IMR-90 (cell line): Measurements from ENCODE around the gene HMGN2. TPM values are rescaled to one million over a fixed set of nuclear protein-coding genes. Genes with fewer than 3 reads are reported as not detected.

Source experiments
- ATAC-seq: fragments of 200-7000 bp; cut with Tn5 transposase; 2 replicates; pipeline ENCODE4 v1.9.1; 2020; ENCODE audit warnings: low read depth, mild to moderate bottlenecking, moderate library complexity
- BruUV-seq: library from RNA; stranded (reverse); fragments of 400-500 nt; replicated peaks from 2 replicates; lab custom pipeline; 2021; lab: Mats Ljungman, UMichigan
- CTCF ChIA-PET: fragments of 300-600 bp; formaldehyde crosslinking; extraction: SDS; loops from one replicate; lab custom pipeline; 2021; ENCODE audit warnings: antibody characterized with exemption; lab: Yijun Ruan, JAX
- POLR2A ChIA-PET: fragments of 300-600 bp; sonication (Branson Sonifier 250); formaldehyde crosslinking; loops from one replicate; lab custom pipeline; 2022; ENCODE audit warnings: antibody characterized with exemption; ENCODE audit not compliant: unreplicated experiment; lab: Charles Lee
- DNase-seq: peaks from one replicate; pipeline ENCODE4 v3.0.0; 2013
- H2AFZ ChIP-seq: replicated peaks from 2 replicates; pipeline ENCODE3; 2013; ENCODE audit warnings: low read length, mild to moderate bottlenecking; ENCODE audit not compliant: poor library complexity
- H2AK5ac ChIP-seq: 2 replicates; pipeline ENCODE4 v1.6.1; 2013; ENCODE audit warnings: low read depth, low read length, inconsistent platforms
- H2AK9ac ChIP-seq: replicated peaks from 2 replicates; pipeline ENCODE3; 2013; ENCODE audit warnings: mild to moderate bottlenecking, low read depth, low read length, moderate library complexity; ENCODE audit not compliant: poor library complexity
- H2BK120ac ChIP-seq: 2 replicates; pipeline ENCODE4 v1.6.1; 2013; ENCODE audit warnings: low read depth, low read length, inconsistent platforms
- H2BK15ac ChIP-seq: 3 replicates; pipeline ENCODE4 v1.6.1; 2013; ENCODE audit warnings: low read depth, low read length, inconsistent platforms
- H2BK20ac ChIP-seq: 2 replicates; pipeline ENCODE4 v1.6.1; 2013; ENCODE audit warnings: low read depth, mild to moderate bottlenecking, inconsistent platforms, low read length, moderate library complexity
- H2BK5ac ChIP-seq: 2 replicates; pipeline ENCODE4 v1.6.1; 2013; ENCODE audit warnings: mild to moderate bottlenecking, low read depth, low read length, inconsistent platforms; ENCODE audit not compliant: poor library complexity, severe bottlenecking
- H3K14ac ChIP-seq: replicated peaks from 2 replicates; pipeline ENCODE4 v1.6.1; 2013; ENCODE audit warnings: low read depth, low read length, inconsistent platforms
- H3K18ac ChIP-seq: 2 replicates; pipeline ENCODE4 v1.6.1; 2013; ENCODE audit warnings: low read depth, low read length, control low read depth
- H3K23ac ChIP-seq: 2 replicates; pipeline ENCODE4 v1.6.1; 2013; ENCODE audit warnings: low read depth, low read length, inconsistent platforms
- H3K27ac ChIP-seq: 2 replicates; pipeline ENCODE4 v1.5.1; 2013; ENCODE audit warnings: mild to moderate bottlenecking, control low read depth, low read length; ENCODE audit not compliant: insufficient read depth
- H3K27me3 ChIP-seq: 2 replicates; pipeline ENCODE4 v1.6.1; 2013; ENCODE audit warnings: low read length; ENCODE audit not compliant: control insufficient read depth, insufficient read depth
- H3K36me3 ChIP-seq: 2 replicates; pipeline ENCODE4 v1.6.1; 2013; ENCODE audit warnings: low read length, mixed read lengths; ENCODE audit not compliant: control insufficient read depth, insufficient read depth
- H3K4ac ChIP-seq: 2 replicates; pipeline ENCODE4 v1.6.1; 2013; ENCODE audit warnings: low read depth, low read length, inconsistent platforms
- H3K4me1 ChIP-seq: 2 replicates; pipeline ENCODE4 v1.6.1; 2013; ENCODE audit warnings: low read length, mixed read lengths; ENCODE audit not compliant: control insufficient read depth, insufficient read depth
- H3K4me2 ChIP-seq: 2 replicates; pipeline ENCODE4 v1.6.1; 2013; ENCODE audit warnings: low read depth, mild to moderate bottlenecking, control low read depth, low read length, moderate library complexity
- H3K4me3 ChIP-seq: 2 replicates; pipeline ENCODE4 v1.5.1; 2013; ENCODE audit warnings: low read depth, mild to moderate bottlenecking, control low read depth, low read length, moderate library complexity; ENCODE audit not compliant: insufficient read depth
- H3K56ac ChIP-seq: 2 replicates; pipeline ENCODE4 v1.6.1; 2013; ENCODE audit warnings: low read length, inconsistent platforms; ENCODE audit not compliant: insufficient read depth; ENCODE audit errors: extremely low read depth
- H3K79me1 ChIP-seq, 2 experiments: 2 replicates each; pipeline ENCODE4 v1.6.1; 2013; ENCODE audit warnings: low read length in 2 of 2, inconsistent platforms in 1 of 2, low read depth in 1 of 2
- H3K9ac ChIP-seq: 2 replicates; pipeline ENCODE4 v1.6.1; 2013; ENCODE audit warnings: low read depth, low read length, control low read depth
- H3K9me1 ChIP-seq: 2 replicates; pipeline ENCODE4 v1.6.1; 2013; ENCODE audit warnings: low read length, inconsistent platforms; ENCODE audit not compliant: insufficient read depth
- H3K9me3 ChIP-seq: 2 replicates; pipeline ENCODE4 v1.6.1; 2013; ENCODE audit warnings: low read length; ENCODE audit not compliant: control insufficient read depth, insufficient read depth
- H4K20me1 ChIP-seq: 2 replicates; pipeline ENCODE4 v1.6.1; 2013; ENCODE audit warnings: low read length, inconsistent platforms; ENCODE audit not compliant: insufficient read depth
- H4K5ac ChIP-seq: 2 replicates; pipeline ENCODE4 v1.6.1; 2013; ENCODE audit warnings: mild to moderate bottlenecking, low read depth, low read length, control low read depth
- H4K8ac ChIP-seq, 2 experiments: 2 replicates each; pipeline ENCODE4 v1.6.1; 2013; ENCODE audit warnings: low read depth in 2 of 2, low read length in 2 of 2, control low read depth in 1 of 2, inconsistent platforms in 1 of 2
- H4K91ac ChIP-seq: 2 replicates; pipeline ENCODE4 v1.6.1; 2013; ENCODE audit warnings: low read depth, low read length, inconsistent platforms; ENCODE audit not compliant: insufficient read depth
- BHLHE40 ChIP-seq: fragments of 150-350 bp; IDR thresholded peaks from 2 replicates; pipeline ENCODE4 v1.6.1; 2016; ENCODE audit warnings: mild to moderate bottlenecking, low read depth, low read length
- CEBPB ChIP-seq: IDR thresholded peaks from 2 replicates; pipeline ENCODE4 v1.6.1; 2012; ENCODE audit warnings: low read depth, low read length, improper control_type of control experiment
- CHD1 ChIP-seq: IDR thresholded peaks from 2 replicates; pipeline ENCODE4 v1.6.1; 2012; ENCODE audit warnings: low read depth, low read length, improper control_type of control experiment
- CTCF ChIP-seq: conservative IDR thresholded peaks from 2 replicates; pipeline ENCODE4 v1.5.1; 2012; ENCODE audit warnings: mild to moderate bottlenecking, low read depth, low read length, improper control_type of control experiment
- ELK1 ChIP-seq: fragments of 150-350 bp; IDR thresholded peaks from 2 replicates; pipeline ENCODE4 v1.6.1; 2016; ENCODE audit warnings: low read depth, mild to moderate bottlenecking, low read length, moderate library complexity, borderline replicate concordance
- FOS ChIP-seq: fragments of 150-350 bp; IDR thresholded peaks from 2 replicates; pipeline ENCODE4 v1.6.1; 2016; ENCODE audit warnings: low read depth, low read length
- MAFK ChIP-seq: IDR thresholded peaks from 2 replicates; pipeline ENCODE4 v1.6.1; 2012; ENCODE audit warnings: low read depth, low read length, improper control_type of control experiment
- MAZ ChIP-seq: IDR thresholded peaks from 2 replicates; pipeline ENCODE4 v1.6.1; 2012; ENCODE audit warnings: low read depth, mild to moderate bottlenecking, low read length, improper control_type of control experiment, moderate library complexity, borderline replicate concordance
- MXI1 ChIP-seq: IDR thresholded peaks from 2 replicates; pipeline ENCODE4 v1.6.1; 2012; ENCODE audit warnings: low read depth, mild to moderate bottlenecking, low read length, moderate library complexity, borderline replicate concordance
- NFE2L2 ChIP-seq: fragments of 150-350 bp; IDR thresholded peaks from 2 replicates; pipeline ENCODE4 v1.6.1; 2016; ENCODE audit warnings: low read depth, mild to moderate bottlenecking, low read length
- POLR2A ChIP-seq: IDR thresholded peaks from 2 replicates; pipeline ENCODE4 v1.6.1; 2012; ENCODE audit warnings: mild to moderate bottlenecking, low read depth, low read length
- RAD21 ChIP-seq: IDR thresholded peaks from 2 replicates; pipeline ENCODE4 v1.6.1; 2012; ENCODE audit warnings: low read length, improper control_type of control experiment
- RCOR1 ChIP-seq: IDR thresholded peaks from 2 replicates; pipeline ENCODE4 v1.6.1; 2012; ENCODE audit warnings: mild to moderate bottlenecking, low read length, improper control_type of control experiment; ENCODE audit not compliant: insufficient replicate concordance
- RFX5 ChIP-seq: IDR thresholded peaks from 2 replicates; pipeline ENCODE4 v1.8.0; 2012; ENCODE audit warnings: low read depth, mild to moderate bottlenecking, low read length, moderate library complexity
- SMC3 ChIP-seq: fragments of 150-350 bp; IDR thresholded peaks from 2 replicates; pipeline ENCODE4 v1.6.1; 2016; ENCODE audit warnings: low read depth, mild to moderate bottlenecking, antibody characterized with exemption, low read length, moderate library complexity
- WGBS, 2 experiments: methylation state at CpG; one replicate each; pipeline versions ENCODE4 v1.1.5 to v1.1.7; 2013; ENCODE audit warnings: missing lambda C conversion rate in 2 of 2; ENCODE audit not compliant: insufficient read length in 1 of 2; ENCODE audit errors: extremely low coverage in 2 of 2; 5-methylcytosine and 5-hydroxymethylcytosine counted together
- dilution Hi-C: fragments of 300-500 bp; cut with HindIII; formaldehyde crosslinking; loops from one replicate; pipeline ENCODE4 v1.14.3; 2018; ENCODE audit warnings: low sequenced_read_pairs; ENCODE audit not compliant: unreplicated experiment
- in situ Hi-C: fragments of 300-500 bp; cut with MboI; formaldehyde crosslinking; loops from 3 replicates; pipeline ENCODE4 v1.14.3; 2019; ENCODE audit warnings: low sequenced_read_pairs, inconsistent platforms, mixed read lengths
- intact Hi-C: fragments of 100-400 bp; cut with micrococcal nuclease; formaldehyde crosslinking; loops from 2 replicates; pipeline ENCODE4 v1.10.0; 2022
- polyA plus RNA-seq, 3 experiments: library from polyadenylated mRNA; depleted of rRNA; stranded (reverse); fragments of >200 nt; gene quantifications; 2 replicates each; pipeline ENCODE4 v1.2.3, GENCODE V29; 2012; ENCODE audit warnings: low replicate concordance in 1 of 3
- total RNA-seq: library from RNA; depleted of rRNA; stranded (reverse); fragments of >200 nt; gene quantifications from 2 replicates; pipeline ENCODE4 v1.2.3, GENCODE V29; 2012
- TF ChIP-seq, protein P1 (sequence below): fragments of 150-350 bp; IDR thresholded peaks from 2 replicates; pipeline ENCODE4 v1.6.1; 2017; ENCODE audit warnings: mild to moderate bottlenecking, antibody characterized with exemption, low read length, low read depth

Gene HMGN2
- total and polyA plus RNA-seq, 2 of the 4 experiments (the other 2 are of a cell fraction), result 367 to 505 TPM

GRCh38 chr1:26470878-26471497, 1.3 kb upstream of the HMGN2 start:
- ATAC-seq (no peak), DNase-seq (no peak)
- no peak overlapping the region for H3K14ac ChIP-seq
- H2BK120ac ChIP-seq, result no peak overlapping the region
- no peak overlapping the region for H4K8ac ChIP-seq
- H3K56ac ChIP-seq, result no peak overlapping the region
- H2AK5ac ChIP-seq, result no peak overlapping the region
- in situ Hi-C loops (no loop called here), intact Hi-C loops (no loop called here), dilution Hi-C loops (no loop called here)
- H3K18ac ChIP-seq, result no peak overlapping the region
- H2AFZ ChIP-seq, result peak overlapping the region; percentile 80
- peak overlapping the region; percentile 94; the same call in 1 of the 2 replicates for H3K4me2 ChIP-seq
- H3K27ac ChIP-seq, result no peak overlapping the region; the same call in 1 of the 2 replicates
- no peak overlapping the region for H3K9ac ChIP-seq
- H3K4me3 ChIP-seq, result no peak overlapping the region
- no peaks in the 10 kb centered on the region for H3K27me3 ChIP-seq
- no peak overlapping the region for H2BK20ac ChIP-seq
- peaks cover 15 to 54% of the 10 kb centered on the region in 2 experiments for H3K79me1 ChIP-seq
- no peak overlapping the region for H3K23ac ChIP-seq
- peaks cover 7% of the 10 kb centered on the region for H3K4me1 ChIP-seq
- H2AK9ac ChIP-seq, result peak overlapping the region; percentile 86
- H3K9me3 ChIP-seq, result no peaks in the 10 kb centered on the region
- no peak overlapping the region for H2BK15ac ChIP-seq
- no peak overlapping the region for H3K4ac ChIP-seq
- H4K91ac ChIP-seq, result no peak overlapping the region
- BruUV-seq, result no TSS peak
- peaks cover 12% of the 10 kb centered on the region for H3K9me1 ChIP-seq
- H4K20me1 ChIP-seq, result peaks cover 38% of the 10 kb centered on the region
- H3K36me3 ChIP-seq, result peaks cover 35% of the 10 kb centered on the region
- H4K5ac ChIP-seq, result no peak overlapping the region
- POLR2A ChIA-PET, result no interaction called here
- CTCF ChIA-PET, result interaction anchor here (1.0 kb wide), 1 partner anchor 29 kb away, joined by 3 read pairs; no protein-coding TSS in a partner anchor
- H2BK5ac ChIP-seq, result no peak overlapping the region
- WGBS, 2 experiments, result 89% methylated on average over 3 of the region's 14 CpGs; no CpG with 5 or more reads in 1 of the 2 experiments
- TF ChIP-seq MAFK, result no peak
- no peak for TF ChIP-seq RAD21
- TF ChIP-seq POLR2A, result no peak
- no peak for TF ChIP-seq MAZ
- no peak for TF ChIP-seq CEBPB
- no peak for TF ChIP-seq NFE2L2
- no peak for TF ChIP-seq MXI1
- TF ChIP-seq SMC3, result no peak
- no peak for TF ChIP-seq BHLHE40
- no peak for TF ChIP-seq RCOR1
- TF ChIP-seq ELK1, result no peak
- TF ChIP-seq CHD1, result no peak
- TF ChIP-seq, protein P1, sequence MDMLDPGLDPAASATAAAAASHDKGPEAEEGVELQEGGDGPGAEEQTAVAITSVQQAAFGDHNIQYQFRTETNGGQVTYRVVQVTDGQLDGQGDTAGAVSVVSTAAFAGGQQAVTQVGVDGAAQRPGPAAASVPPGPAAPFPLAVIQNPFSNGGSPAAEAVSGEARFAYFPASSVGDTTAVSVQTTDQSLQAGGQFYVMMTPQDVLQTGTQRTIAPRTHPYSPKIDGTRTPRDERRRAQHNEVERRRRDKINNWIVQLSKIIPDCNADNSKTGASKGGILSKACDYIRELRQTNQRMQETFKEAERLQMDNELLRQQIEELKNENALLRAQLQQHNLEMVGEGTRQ, result no peak
- no peak for TF ChIP-seq RFX5
- TF ChIP-seq FOS, result no peak
- no peak for TF ChIP-seq CTCF
